GM10266 (cell line): ENCODE measurements around the gene SLC22A17.

Source experiments
- DNase-seq: peaks from one replicate; pipeline ENCODE4 v3.0.0; 2012; ENCODE audit errors: extremely low spot score
- TF ChIP-seq, protein P1 (sequence below): IDR thresholded peaks from 2 replicates; pipeline ENCODE4 v1.5.1; 2012; ENCODE audit warnings: mild to moderate bottlenecking, low read depth; ENCODE audit not compliant: control insufficient read depth, insufficient read depth; ENCODE audit errors: missing control alignments

SLC22A17 gene

GRCh38 chr14:23359722-23360447 lies 7.2 kb upstream of the SLC22A17 start:
- TF ChIP-seq, protein P1, sequence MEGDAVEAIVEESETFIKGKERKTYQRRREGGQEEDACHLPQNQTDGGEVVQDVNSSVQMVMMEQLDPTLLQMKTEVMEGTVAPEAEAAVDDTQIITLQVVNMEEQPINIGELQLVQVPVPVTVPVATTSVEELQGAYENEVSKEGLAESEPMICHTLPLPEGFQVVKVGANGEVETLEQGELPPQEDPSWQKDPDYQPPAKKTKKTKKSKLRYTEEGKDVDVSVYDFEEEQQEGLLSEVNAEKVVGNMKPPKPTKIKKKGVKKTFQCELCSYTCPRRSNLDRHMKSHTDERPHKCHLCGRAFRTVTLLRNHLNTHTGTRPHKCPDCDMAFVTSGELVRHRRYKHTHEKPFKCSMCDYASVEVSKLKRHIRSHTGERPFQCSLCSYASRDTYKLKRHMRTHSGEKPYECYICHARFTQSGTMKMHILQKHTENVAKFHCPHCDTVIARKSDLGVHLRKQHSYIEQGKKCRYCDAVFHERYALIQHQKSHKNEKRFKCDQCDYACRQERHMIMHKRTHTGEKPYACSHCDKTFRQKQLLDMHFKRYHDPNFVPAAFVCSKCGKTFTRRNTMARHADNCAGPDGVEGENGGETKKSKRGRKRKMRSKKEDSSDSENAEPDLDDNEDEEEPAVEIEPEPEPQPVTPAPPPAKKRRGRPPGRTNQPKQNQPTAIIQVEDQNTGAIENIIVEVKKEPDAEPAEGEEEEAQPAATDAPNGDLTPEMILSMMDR, result no peak
- DNase-seq, result no peak

GRCh38 chr14:23359167-23359626 lies 6.5 kb upstream of the SLC22A17 start:
- TF ChIP-seq, protein P1, result no peak
- DNase-seq, result no peak

GRCh38 chr14:23358553-23359166 lies 6.0 kb upstream of the SLC22A17 start:
- TF ChIP-seq, protein P1, result no peak
- no peak for DNase-seq

DNA sequence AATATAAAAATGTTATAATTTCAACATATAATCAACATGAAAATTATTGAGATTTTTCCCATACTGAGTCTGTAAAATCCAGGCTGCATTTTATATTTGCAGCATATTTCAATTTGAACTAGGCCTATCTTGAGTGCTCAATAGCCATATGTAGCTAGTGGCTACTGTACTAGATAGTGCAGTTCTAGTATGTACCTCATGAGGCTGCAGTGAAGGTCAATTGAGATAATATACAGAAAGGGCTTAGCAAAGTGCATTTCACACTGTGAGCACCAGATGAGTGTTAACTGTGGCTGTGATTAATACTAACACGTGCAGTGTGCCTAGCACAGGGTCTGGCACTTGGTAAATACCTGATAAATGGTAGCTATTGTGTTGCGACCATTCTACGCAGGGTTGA lies 5.4 kb upstream of the SLC22A17 start:
- TF ChIP-seq, protein P1, result no peak
- no peak for DNase-seq

GRCh38 chr14:23357261-23357660 lies 4.6 kb upstream of the SLC22A17 start:
- DNase-seq, result no peak
- TF ChIP-seq, protein P1, result no peak

- TF ChIP-seq, protein P1, result no peak
- DNase-seq, result no peak
Observed at GRCh38 chr14:23356662-23357061, 4.0 kb upstream of the SLC22A17 start.

GRCh38 chr14:23355871-23356435 lies 3.3 kb upstream of the SLC22A17 start:
- DNase-seq, result no peak
- TF ChIP-seq, protein P1, result no peak
